Kidney (tissue), 14 donors: ENCODE measurements around the gene PNPLA5. TPM values are rescaled to one million over a fixed set of nuclear protein-coding genes. Genes with fewer than 3 reads are reported as not detected.

ENCODE experiments used
- DNase-seq, 5 donors: peaks; one replicate each; pipeline ENCODE4 v3.0.0-alpha.2; 2013 to 2020
- FAIRE-seq: peaks from 2 replicates; lab custom pipeline; 2012; peaks lifted over from hg19 to GRCh38; lab: Jason Lieb, UNC
- H3K27ac ChIP-seq, 2 donors: one replicate each; pipeline ENCODE4 v1.7.0; 2013; ENCODE audit warnings: low read depth in 2 of 2, low read length in 2 of 2, inconsistent platforms in 1 of 2
- H3K27me3 ChIP-seq: one replicate; pipeline ENCODE4 v1.7.1; 2013; ENCODE audit warnings: low read length, inconsistent platforms; ENCODE audit not compliant: control insufficient read depth, insufficient read depth
- H3K36me3 ChIP-seq, 3 donors: one replicate each; pipeline versions ENCODE4 v1.7.0 to v1.7.1; 2013; ENCODE audit warnings: low read length in 3 of 3, control low read depth in 1 of 3, inconsistent platforms in 1 of 3; ENCODE audit not compliant: insufficient read depth in 3 of 3, control insufficient read depth in 2 of 3
- H3K4me1 ChIP-seq, 3 donors: one replicate each; pipeline versions ENCODE4 v1.7.0 to v1.7.1; 2013; ENCODE audit warnings: low read length in 3 of 3, inconsistent platforms in 1 of 3, low read depth in 1 of 3; ENCODE audit not compliant: control insufficient read depth in 2 of 3, insufficient read depth in 2 of 3
- H3K4me3 ChIP-seq, 3 donors: one replicate each; pipeline versions ENCODE4 v1.7.0 to v1.8.1; 2013; ENCODE audit warnings: low read length in 3 of 3, control low read depth in 1 of 3, inconsistent platforms in 1 of 3
- H3K9ac ChIP-seq, 3 donors: one replicate each; pipeline versions ENCODE4 v1.7.0 to v1.7.1; 2013; ENCODE audit warnings: low read length in 3 of 3, control low read depth in 1 of 3, inconsistent platforms in 1 of 3
- H3K9me3 ChIP-seq, 3 donors: one replicate each; pipeline versions ENCODE4 v1.7.0 to v1.7.1; 2013; ENCODE audit warnings: low read length in 3 of 3, control low read depth in 1 of 3, inconsistent platforms in 1 of 3; ENCODE audit not compliant: control insufficient read depth in 2 of 3, insufficient read depth in 1 of 3
- intact Hi-C: fragments of 100-400 bp; cut with DNase I; formaldehyde crosslinking; loops from one replicate; pipeline ENCODE4 v1.11.1; 2022
- polyA plus RNA-seq: library from polyadenylated mRNA; stranded (reverse); fragments of 350-450 nt; fragmentation: Illumina TruSeq; extraction: RNeasy Lipid Tissue Mini Kit (QIAGEN cat#74804); gene quantifications from one replicate; pipeline ENCODE4 v1.2.3, GENCODE V29; 2014; ENCODE audit warnings: low read depth, low replicate concordance; ENCODE audit not compliant: insufficient read depth
- total RNA-seq: library from RNA; stranded (reverse); fragmentation: NEBNext Ultra II Directional; extraction: Animal tissue kit (Norgen Biotek cat#: 25700); gene quantifications from one replicate; pipeline ENCODE4 v1.2.1, GENCODE V29; 2021
- TF ChIP-seq, protein P1 (sequence below): IDR thresholded peaks from 3 replicates; pipeline ENCODE4 v1.5.1; 2012; ENCODE audit warnings: mild to moderate bottlenecking, moderate library complexity, borderline replicate concordance; ENCODE audit not compliant: insufficient read depth; ENCODE audit errors: extremely low read depth
- donor health status: control.
- donor health status: control.
- donor health status: control.
- donor health status: control.
- donor health status: control.
- donor health status: DM: yes; HTN: yes; CAD: no.
- donor health status: Normal renal cell carcinoma (clear cell type).

PNPLA5 gene
- total and polyA plus RNA-seq, 2 donors from 2014 or later = not detected

- Histone ChIP-seq H3K27me3 (no peaks in the 10 kb centered on the region), H3K27ac (no peak overlapping the region), H3K4me1 (no peaks in the 10 kb centered on the region), H3K36me3 (no peaks in the 10 kb centered on the region), H3K4me3 (no peak overlapping the region), H3K9me3 (no peaks in the 10 kb centered on the region), H3K9ac (no peak overlapping the region)
- intact Hi-C loops = no loop called here
- TF ChIP-seq, protein P1, sequence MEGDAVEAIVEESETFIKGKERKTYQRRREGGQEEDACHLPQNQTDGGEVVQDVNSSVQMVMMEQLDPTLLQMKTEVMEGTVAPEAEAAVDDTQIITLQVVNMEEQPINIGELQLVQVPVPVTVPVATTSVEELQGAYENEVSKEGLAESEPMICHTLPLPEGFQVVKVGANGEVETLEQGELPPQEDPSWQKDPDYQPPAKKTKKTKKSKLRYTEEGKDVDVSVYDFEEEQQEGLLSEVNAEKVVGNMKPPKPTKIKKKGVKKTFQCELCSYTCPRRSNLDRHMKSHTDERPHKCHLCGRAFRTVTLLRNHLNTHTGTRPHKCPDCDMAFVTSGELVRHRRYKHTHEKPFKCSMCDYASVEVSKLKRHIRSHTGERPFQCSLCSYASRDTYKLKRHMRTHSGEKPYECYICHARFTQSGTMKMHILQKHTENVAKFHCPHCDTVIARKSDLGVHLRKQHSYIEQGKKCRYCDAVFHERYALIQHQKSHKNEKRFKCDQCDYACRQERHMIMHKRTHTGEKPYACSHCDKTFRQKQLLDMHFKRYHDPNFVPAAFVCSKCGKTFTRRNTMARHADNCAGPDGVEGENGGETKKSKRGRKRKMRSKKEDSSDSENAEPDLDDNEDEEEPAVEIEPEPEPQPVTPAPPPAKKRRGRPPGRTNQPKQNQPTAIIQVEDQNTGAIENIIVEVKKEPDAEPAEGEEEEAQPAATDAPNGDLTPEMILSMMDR = no peak
- peak in 2 of 5 donors; percentile 9 to 45 for DNase-seq
- FAIRE-seq = no peak
Measured at GRCh38 chr22:43850529-43850928, 41.3 kb downstream of the PNPLA5 start.

DNA sequence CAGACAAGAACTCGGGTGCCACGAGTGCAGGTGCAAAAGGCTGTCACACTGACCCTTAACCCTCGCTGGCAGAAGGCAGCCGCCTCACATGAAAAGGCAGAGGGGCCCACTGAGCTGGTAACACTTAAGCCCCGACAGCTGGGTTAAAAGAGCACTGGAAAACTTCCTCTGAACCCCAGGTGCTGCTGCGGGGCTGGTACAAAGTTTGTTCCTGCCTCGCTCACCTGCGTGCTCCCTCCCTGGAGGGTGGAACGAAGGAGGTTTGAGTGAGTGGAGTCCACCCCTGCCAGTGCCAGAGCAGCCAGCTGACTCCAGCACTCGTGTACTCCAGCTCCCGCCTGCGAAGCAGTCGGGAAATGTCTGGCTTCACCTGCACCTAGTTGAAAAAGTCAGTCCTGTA lies 42.1 kb downstream of the PNPLA5 start:
- Histone ChIP-seq H3K27me3 (no peaks in the 10 kb centered on the region), H3K36me3 (no peaks in the 10 kb centered on the region), H3K27ac (no peak overlapping the region), H3K9me3 (no peaks in the 10 kb centered on the region), H3K4me3 (no peak overlapping the region), H3K4me1 (no peaks in the 10 kb centered on the region), H3K9ac (no peak overlapping the region)
- DNase-seq (peak in 2 of 5 donors; percentile 19 to 52), FAIRE-seq (no peak)
- intact Hi-C loops = no loop called here
- TF ChIP-seq, protein P1 = no peak

DNA sequence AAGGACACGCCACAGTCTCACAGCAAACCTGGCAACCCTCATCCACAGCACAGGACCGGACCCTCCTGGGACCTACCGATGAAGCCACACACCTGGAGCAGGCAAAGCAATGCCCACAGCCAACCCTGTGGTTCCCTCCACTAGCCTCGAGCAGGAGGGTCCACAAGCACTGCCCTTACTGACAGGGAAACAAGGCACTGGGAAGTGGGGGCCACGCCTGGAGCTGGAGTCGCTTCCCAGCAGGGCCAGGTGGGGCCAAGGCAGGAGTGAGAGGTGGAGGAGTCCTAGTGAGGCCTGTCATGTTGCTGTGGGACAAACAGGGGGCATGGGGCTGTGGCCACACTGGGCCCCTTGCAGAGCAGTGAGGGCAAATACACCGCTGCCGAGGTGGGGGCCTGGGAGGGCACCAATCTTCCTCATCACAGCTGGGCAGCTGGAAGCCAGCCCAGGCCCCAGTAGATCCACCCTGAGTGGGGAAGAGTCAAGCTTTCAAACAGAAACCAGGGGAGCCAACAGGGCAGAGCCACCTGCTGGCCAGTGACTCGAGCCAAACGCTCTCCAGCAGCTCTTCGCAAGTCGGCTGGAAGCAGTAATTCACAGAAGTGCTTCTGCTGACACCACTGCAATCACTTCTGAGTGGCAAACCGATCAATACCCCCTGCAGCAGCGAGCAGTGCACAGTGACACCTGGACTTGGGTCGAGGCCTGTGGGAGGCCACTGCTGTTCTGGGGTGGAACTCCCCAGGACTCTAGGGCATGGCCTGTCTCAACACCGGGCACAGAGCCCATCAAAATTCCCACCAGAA lies 43.2 kb downstream of the PNPLA5 start:
- no peaks in the 10 kb centered on the region for H3K9me3 ChIP-seq
- H3K4me3 ChIP-seq = no peak overlapping the region
- FAIRE-seq (no peak), DNase-seq (peak in 3 of 5 donors; percentile 47 to 57 (median 50))
- no peak overlapping the region for H3K9ac ChIP-seq
- no peaks in the 10 kb centered on the region for H3K4me1 ChIP-seq
- H3K36me3 ChIP-seq = no peaks in the 10 kb centered on the region
- H3K27ac ChIP-seq = no peak overlapping the region
- intact Hi-C loops = no loop called here
- no peaks in the 10 kb centered on the region for H3K27me3 ChIP-seq
- TF ChIP-seq, protein P1 = no peak
